ENCODE data around the gene GRWD1. TPM values are rescaled to one million over a fixed set of nuclear protein-coding genes. Genes with fewer than 3 reads are reported as not detected.

The GRWD1 gene
- total RNA-seq, 4 donors from 2014 or later: 33.0 to 43.9 (median 34.6) TPM

DNA sequence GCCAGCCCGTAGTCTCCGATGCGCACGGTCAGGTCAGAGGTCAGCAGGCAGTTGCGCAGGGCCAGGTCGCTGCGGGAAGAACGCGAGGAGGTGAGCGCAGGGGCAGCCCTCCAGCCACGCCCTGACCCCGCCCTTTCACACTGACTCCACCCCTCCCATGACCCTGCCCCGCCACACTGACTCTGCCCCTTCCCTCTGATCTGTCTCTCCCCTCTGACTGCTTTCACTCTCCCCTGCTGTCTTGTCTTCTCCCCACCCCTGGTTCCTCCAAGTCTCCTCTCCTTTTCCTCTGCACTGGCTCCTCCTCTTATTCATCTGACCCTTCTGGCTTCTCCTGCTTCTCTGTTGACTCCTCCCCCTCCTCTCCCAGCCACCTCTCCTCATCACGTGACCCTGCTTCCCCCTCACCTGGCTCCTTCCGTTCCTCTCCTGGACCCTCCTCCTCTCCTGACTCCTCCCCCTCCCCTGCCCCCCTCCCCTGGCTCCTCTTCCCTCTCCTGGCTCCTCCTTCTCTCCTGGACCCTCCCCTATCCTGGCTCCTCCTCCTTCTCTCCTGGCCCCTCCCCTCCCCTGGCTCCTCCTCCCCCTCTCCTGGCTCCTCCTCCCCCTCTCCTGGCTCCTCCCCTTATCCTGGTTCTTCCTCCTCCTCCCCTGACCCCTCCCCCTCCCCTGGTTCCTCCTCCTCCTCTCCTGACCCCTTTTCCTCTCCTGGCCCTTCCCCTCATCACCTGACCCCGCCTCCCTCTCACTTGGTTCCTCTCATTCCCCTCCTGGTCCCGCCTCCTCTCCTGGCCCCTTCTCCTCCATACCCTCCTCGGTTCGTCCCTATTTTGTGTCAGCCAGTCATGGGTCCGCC, 55.9 kb downstream of the GRWD1 start:
- peak; percentile 61 for DNase-seq

GRCh38 chr19:48502350-48503018, 56.7 kb downstream of the GRWD1 start:
- Histone ChIP-seq H3K27me3 (peaks cover 0 to 50% (median 0%) of the 10 kb centered on the region in 4 donors), H3K36me3 (no peaks in the 10 kb centered on the region), H3K4me1 (peaks cover 0 to 55% (median 17%) of the 10 kb centered on the region in 3 donors), H3K9me3 (no peaks in the 10 kb centered on the region), H3K4me3 (peak overlapping the region; percentile 5 to 52 (median 28)), H3K27ac (peak overlapping the region; percentile 4 to 85 (median 55))
- WGBS, 2 donors: 34% methylated on average over 9 of the region's 27 CpGs; no CpG with 5 or more reads in 1 of the 2 donors
- intact Hi-C loops (cut with DNase I): no loop called here
- no peak for DNase-seq
- TF ChIP-seq, protein P1, sequence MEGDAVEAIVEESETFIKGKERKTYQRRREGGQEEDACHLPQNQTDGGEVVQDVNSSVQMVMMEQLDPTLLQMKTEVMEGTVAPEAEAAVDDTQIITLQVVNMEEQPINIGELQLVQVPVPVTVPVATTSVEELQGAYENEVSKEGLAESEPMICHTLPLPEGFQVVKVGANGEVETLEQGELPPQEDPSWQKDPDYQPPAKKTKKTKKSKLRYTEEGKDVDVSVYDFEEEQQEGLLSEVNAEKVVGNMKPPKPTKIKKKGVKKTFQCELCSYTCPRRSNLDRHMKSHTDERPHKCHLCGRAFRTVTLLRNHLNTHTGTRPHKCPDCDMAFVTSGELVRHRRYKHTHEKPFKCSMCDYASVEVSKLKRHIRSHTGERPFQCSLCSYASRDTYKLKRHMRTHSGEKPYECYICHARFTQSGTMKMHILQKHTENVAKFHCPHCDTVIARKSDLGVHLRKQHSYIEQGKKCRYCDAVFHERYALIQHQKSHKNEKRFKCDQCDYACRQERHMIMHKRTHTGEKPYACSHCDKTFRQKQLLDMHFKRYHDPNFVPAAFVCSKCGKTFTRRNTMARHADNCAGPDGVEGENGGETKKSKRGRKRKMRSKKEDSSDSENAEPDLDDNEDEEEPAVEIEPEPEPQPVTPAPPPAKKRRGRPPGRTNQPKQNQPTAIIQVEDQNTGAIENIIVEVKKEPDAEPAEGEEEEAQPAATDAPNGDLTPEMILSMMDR (IDR thresholded peaks at IDR 0.05): no peak
- no peak for TF ChIP-seq POLR2A (IDR thresholded peaks at IDR 0.05)

More for the DNA sequence above, 55.9 kb downstream of the GRWD1 start:
- intact Hi-C loops (cut with DNase I): no loop called here
- 4 to 5% methylated on average over 15 to 18 of the region's 20 CpGs for WGBS, 2 donors
- TF ChIP-seq, protein P1 (IDR thresholded peaks at IDR 0.05): no peak
- peak in 1 of 4 donors; percentile 4 for TF ChIP-seq POLR2A (IDR thresholded peaks at IDR 0.05)
- Histone ChIP-seq H3K4me3 (peak overlapping the region; percentile 30 to 59 (median 49)), H3K27ac (peak overlapping the region; percentile 57 to 85 (median 78)), H3K4me1 (peaks cover 0 to 62% (median 17%) of the 10 kb centered on the region in 3 donors), H3K9me3 (no peaks in the 10 kb centered on the region), H3K36me3 (no peaks in the 10 kb centered on the region), H3K27me3 (peaks cover 0 to 52% (median 0%) of the 10 kb centered on the region in 4 donors)

DNA sequence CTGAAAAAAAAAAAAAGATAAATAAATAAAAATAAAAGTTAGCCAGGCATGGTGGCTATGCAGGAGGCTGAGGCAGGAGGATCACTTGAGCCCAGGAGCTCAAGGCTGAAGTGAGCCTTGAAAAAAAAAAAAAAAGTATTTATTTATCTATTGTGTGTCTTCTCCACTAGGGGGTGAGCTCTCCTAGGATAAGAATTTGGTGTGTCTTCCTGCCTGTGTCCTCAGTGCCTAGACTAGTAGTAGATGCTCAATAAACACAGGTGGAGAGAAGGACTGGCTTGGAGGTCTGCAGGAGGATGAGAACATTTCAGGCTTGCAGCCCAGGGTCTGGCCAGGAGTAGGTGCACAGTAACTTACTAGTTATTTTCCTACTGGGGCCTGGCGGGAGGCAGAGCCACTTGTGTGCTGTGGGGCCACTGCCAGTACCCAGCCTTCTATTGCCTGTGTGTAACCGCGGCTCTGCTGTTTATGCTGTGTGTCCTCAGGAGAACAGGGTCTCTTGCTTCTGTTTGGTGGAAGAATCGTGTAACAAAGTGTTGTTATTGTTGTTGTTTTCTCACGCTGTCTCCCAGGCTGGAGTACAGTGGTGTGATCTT, 60.5 kb downstream of the GRWD1 start:
- peaks cover 2 to 35% (median 4%) of the 10 kb centered on the region in 4 donors for H3K27me3 ChIP-seq
- intact Hi-C loops (cut with DNase I): no loop called here
- WGBS, 2 donors: 77 to 93% methylated on average over 5 of the region's 5 CpGs
- no peak for DNase-seq
- no peaks in the 10 kb centered on the region for H3K36me3 ChIP-seq
- no peaks in the 10 kb centered on the region for H3K9me3 ChIP-seq
- no peak overlapping the region for H3K4me3 ChIP-seq
- H3K4me1 ChIP-seq: peaks cover 6 to 27% (median 8%) of the 10 kb centered on the region in 3 donors
- TF ChIP-seq, protein P1 (IDR thresholded peaks at IDR 0.05): peak in 5 of 6 experiments; percentile 45 to 75 (median 58)
- TF ChIP-seq POLR2A (IDR thresholded peaks at IDR 0.05): no peak
- no peak overlapping the region for H3K27ac ChIP-seq

Other genes starting within 250 kb of the GRWD1 start
- gene CARD8, start 190.1 kb upstream of the GRWD1 start, total RNA-seq: 10 to 100 TPM in 3 of 4 donors, 1 to 10 TPM in 1; 9.7 to 21.9 (median 11.3) TPM
- not detected for gene ZNF114, start 175.9 kb upstream of the GRWD1 start, total RNA-seq
- 10 to 100 TPM in 1 of 4 donors, 1 to 10 TPM in 3; 2.0 to 23.7 (median 6.0) TPM for gene EMP3, start 120.4 kb upstream of the GRWD1 start, total RNA-seq
- 1 to 10 TPM; 3.2 to 9.3 (median 6.2) TPM for gene TMEM143, start 82.0 kb upstream of the GRWD1 start, total RNA-seq
- not detected for gene SYNGR4, start 81.6 kb upstream of the GRWD1 start, total RNA-seq
- 10 to 100 TPM; 63.5 to 87.4 (median 70.2) TPM for gene KDELR1, start 54.4 kb upstream of the GRWD1 start, total RNA-seq
- under 1 TPM; 0.09 to 0.47 (median 0.15) TPM for gene GRIN2D, start 52.3 kb upstream of the GRWD1 start, total RNA-seq
- gene KCNJ14, start 9.6 kb downstream of the GRWD1 start, total RNA-seq: 1 to 10 TPM in 1 of 4 donors, under 1 TPM in 3; 0.57 to 1.3 (median 0.92) TPM
- 100 to 1,000 TPM in 1 of 4 donors, 10 to 100 TPM in 3; 40.8 to 101 (median 47.8) TPM for gene CYTH2, start 23.4 kb downstream of the GRWD1 start, total RNA-seq
- 1 to 10 TPM; 2.1 to 7.8 (median 2.8) TPM for gene LMTK3, start 65.9 kb downstream of the GRWD1 start, total RNA-seq
- gene SULT2B1, start 106.2 kb downstream of the GRWD1 start, total RNA-seq: 100 to 1,000 TPM in 2 of 4 donors, 10 to 100 TPM in 2; 84.8 to 253 (median 150) TPM
- 1 to 10 TPM in 3 of 4 donors, not detected in 1; 1.3 to 1.7 (median 1.4) TPM for gene SPACA4, start 160.8 kb downstream of the GRWD1 start, total RNA-seq
- gene FAM83E, start 169.1 kb downstream of the GRWD1 start, total RNA-seq: 10 to 100 TPM in 1 of 4 donors, 1 to 10 TPM in 3; 3.1 to 12.3 (median 8.6) TPM
- 1,000 to 10,000 TPM; 1,870 to 2,808 (median 2,491) TPM for gene RPL18, start 173.2 kb downstream of the GRWD1 start, total RNA-seq
- 10 to 100 TPM in 2 of 4 donors, 1 to 10 TPM in 2; 7.0 to 10.9 (median 9.7) TPM for gene SPHK2, start 173.5 kb downstream of the GRWD1 start, total RNA-seq
- 10 to 100 TPM in 3 of 4 donors, 1 to 10 TPM in 1; 4.2 to 16.2 (median 11.7) TPM for gene DBP, start 191.4 kb downstream of the GRWD1 start, total RNA-seq
- 1 to 10 TPM; 1.4 to 6.9 (median 5.2) TPM for gene CA11, start 200.2 kb downstream of the GRWD1 start, total RNA-seq
- under 1 TPM in 1 of 4 donors, not detected in 3; 0.57 TPM for gene NTN5, start 227.0 kb downstream of the GRWD1 start, total RNA-seq
- 100 to 1,000 TPM in 1 of 4 donors, 10 to 100 TPM in 3; 12.2 to 125 (median 38.5) TPM for gene FUT2, start 250.0 kb downstream of the GRWD1 start, total RNA-seq